GM23338 (cell line): ENCODE data around the gene GPRC5D.

ENCODE experiments used
- CREB1 ChIP-seq: fragments of 250-450 bp; sonication (Bioruptor Pico); IDR thresholded peaks from 2 replicates; pipeline ENCODE4 v1.5.0; 2020; ENCODE audit warnings: low read depth, mild to moderate bottlenecking, moderate library complexity
- CTCF ChIP-seq, 2 experiments: fragments of 200-600 bp in 1 of 2; sonication (generic) in 1 of 2; conservative IDR thresholded peaks; 2 replicates each; pipeline versions ENCODE4 v1.5.1 to v1.6.1; 2016 to 2017; ENCODE audit warnings: antibody characterized with exemption in 2 of 2, low read depth in 2 of 2, mild to moderate bottlenecking in 2 of 2, moderate library complexity in 1 of 2
- EZH2 ChIP-seq: fragments of 200-600 bp; sonication (generic); IDR thresholded peaks from one replicate; pipeline ENCODE4 v1.8.0; 2017; ENCODE audit warnings: antibody characterized with exemption, mild to moderate bottlenecking, low read depth; ENCODE audit not compliant: unreplicated experiment
- EZH2phosphoT487 ChIP-seq: fragments of 200-600 bp; sonication (generic); IDR thresholded peaks from one replicate; pipeline ENCODE4 v1.8.1; 2018; ENCODE audit warnings: antibody characterized with exemption; ENCODE audit not compliant: unreplicated experiment
- JUNB ChIP-seq: IDR thresholded peaks from one replicate; pipeline ENCODE4 v1.6.1; 2016; ENCODE audit warnings: antibody characterized with exemption; ENCODE audit not compliant: unreplicated experiment
- POLR2AphosphoS5 ChIP-seq: IDR thresholded peaks from 2 replicates; pipeline ENCODE4 v1.6.1; 2016; ENCODE audit warnings: antibody characterized with exemption, low read depth
- REST ChIP-seq: IDR thresholded peaks from one replicate; pipeline ENCODE4 v1.6.1; 2018; ENCODE audit warnings: antibody characterized with exemption; ENCODE audit not compliant: unreplicated experiment
- STAT1 ChIP-seq: IDR thresholded peaks from one replicate; pipeline ENCODE4 v1.6.1; 2016; ENCODE audit warnings: antibody characterized with exemption; ENCODE audit not compliant: unreplicated experiment
- ZNF114 ChIP-seq: fragments of 250-450 bp; sonication (Bioruptor Pico); IDR thresholded peaks from 2 replicates; pipeline ENCODE4 v1.5.0; 2020; ENCODE audit warnings: mild to moderate bottlenecking, moderate library complexity
- ZNF331 ChIP-seq: fragments of 250-450 bp; sonication (Bioruptor Pico); IDR thresholded peaks from 2 replicates; pipeline ENCODE4 v1.5.0; 2020; ENCODE audit warnings: low read depth, mild to moderate bottlenecking, moderate library complexity
- TF ChIP-seq, protein P1 (sequence below): IDR thresholded peaks from 2 replicates; pipeline ENCODE4 v1.6.1; 2016; ENCODE audit warnings: antibody characterized with exemption
- TF ChIP-seq, protein P2 (sequence below): fragments of 250-450 bp; sonication (Bioruptor Pico); IDR thresholded peaks from 2 replicates; pipeline ENCODE4 v1.5.0; 2020; ENCODE audit warnings: mild to moderate bottlenecking, moderate library complexity

GRCh38 chr12:12990700-12991468 is 38.9 kb upstream of the GPRC5D start:
- TF ChIP-seq CTCF (conservative IDR thresholded peaks at IDR 0.05; ENCODE audit: low read depth in 2 of 2) (no peak), POLR2AphosphoS5 (no peak), REST (no peak), EZH2 (no peak), JUNB (no peak), CREB1 (no peak), EZH2phosphoT487 (no peak), ZNF114 (CRISPR knock-in tag) (no peak), STAT1 (no peak), ZNF331 (no peak)
- TF ChIP-seq, protein P1, sequence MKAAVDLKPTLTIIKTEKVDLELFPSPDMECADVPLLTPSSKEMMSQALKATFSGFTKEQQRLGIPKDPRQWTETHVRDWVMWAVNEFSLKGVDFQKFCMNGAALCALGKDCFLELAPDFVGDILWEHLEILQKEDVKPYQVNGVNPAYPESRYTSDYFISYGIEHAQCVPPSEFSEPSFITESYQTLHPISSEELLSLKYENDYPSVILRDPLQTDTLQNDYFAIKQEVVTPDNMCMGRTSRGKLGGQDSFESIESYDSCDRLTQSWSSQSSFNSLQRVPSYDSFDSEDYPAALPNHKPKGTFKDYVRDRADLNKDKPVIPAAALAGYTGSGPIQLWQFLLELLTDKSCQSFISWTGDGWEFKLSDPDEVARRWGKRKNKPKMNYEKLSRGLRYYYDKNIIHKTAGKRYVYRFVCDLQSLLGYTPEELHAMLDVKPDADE, result no peak
- TF ChIP-seq, protein P2, sequence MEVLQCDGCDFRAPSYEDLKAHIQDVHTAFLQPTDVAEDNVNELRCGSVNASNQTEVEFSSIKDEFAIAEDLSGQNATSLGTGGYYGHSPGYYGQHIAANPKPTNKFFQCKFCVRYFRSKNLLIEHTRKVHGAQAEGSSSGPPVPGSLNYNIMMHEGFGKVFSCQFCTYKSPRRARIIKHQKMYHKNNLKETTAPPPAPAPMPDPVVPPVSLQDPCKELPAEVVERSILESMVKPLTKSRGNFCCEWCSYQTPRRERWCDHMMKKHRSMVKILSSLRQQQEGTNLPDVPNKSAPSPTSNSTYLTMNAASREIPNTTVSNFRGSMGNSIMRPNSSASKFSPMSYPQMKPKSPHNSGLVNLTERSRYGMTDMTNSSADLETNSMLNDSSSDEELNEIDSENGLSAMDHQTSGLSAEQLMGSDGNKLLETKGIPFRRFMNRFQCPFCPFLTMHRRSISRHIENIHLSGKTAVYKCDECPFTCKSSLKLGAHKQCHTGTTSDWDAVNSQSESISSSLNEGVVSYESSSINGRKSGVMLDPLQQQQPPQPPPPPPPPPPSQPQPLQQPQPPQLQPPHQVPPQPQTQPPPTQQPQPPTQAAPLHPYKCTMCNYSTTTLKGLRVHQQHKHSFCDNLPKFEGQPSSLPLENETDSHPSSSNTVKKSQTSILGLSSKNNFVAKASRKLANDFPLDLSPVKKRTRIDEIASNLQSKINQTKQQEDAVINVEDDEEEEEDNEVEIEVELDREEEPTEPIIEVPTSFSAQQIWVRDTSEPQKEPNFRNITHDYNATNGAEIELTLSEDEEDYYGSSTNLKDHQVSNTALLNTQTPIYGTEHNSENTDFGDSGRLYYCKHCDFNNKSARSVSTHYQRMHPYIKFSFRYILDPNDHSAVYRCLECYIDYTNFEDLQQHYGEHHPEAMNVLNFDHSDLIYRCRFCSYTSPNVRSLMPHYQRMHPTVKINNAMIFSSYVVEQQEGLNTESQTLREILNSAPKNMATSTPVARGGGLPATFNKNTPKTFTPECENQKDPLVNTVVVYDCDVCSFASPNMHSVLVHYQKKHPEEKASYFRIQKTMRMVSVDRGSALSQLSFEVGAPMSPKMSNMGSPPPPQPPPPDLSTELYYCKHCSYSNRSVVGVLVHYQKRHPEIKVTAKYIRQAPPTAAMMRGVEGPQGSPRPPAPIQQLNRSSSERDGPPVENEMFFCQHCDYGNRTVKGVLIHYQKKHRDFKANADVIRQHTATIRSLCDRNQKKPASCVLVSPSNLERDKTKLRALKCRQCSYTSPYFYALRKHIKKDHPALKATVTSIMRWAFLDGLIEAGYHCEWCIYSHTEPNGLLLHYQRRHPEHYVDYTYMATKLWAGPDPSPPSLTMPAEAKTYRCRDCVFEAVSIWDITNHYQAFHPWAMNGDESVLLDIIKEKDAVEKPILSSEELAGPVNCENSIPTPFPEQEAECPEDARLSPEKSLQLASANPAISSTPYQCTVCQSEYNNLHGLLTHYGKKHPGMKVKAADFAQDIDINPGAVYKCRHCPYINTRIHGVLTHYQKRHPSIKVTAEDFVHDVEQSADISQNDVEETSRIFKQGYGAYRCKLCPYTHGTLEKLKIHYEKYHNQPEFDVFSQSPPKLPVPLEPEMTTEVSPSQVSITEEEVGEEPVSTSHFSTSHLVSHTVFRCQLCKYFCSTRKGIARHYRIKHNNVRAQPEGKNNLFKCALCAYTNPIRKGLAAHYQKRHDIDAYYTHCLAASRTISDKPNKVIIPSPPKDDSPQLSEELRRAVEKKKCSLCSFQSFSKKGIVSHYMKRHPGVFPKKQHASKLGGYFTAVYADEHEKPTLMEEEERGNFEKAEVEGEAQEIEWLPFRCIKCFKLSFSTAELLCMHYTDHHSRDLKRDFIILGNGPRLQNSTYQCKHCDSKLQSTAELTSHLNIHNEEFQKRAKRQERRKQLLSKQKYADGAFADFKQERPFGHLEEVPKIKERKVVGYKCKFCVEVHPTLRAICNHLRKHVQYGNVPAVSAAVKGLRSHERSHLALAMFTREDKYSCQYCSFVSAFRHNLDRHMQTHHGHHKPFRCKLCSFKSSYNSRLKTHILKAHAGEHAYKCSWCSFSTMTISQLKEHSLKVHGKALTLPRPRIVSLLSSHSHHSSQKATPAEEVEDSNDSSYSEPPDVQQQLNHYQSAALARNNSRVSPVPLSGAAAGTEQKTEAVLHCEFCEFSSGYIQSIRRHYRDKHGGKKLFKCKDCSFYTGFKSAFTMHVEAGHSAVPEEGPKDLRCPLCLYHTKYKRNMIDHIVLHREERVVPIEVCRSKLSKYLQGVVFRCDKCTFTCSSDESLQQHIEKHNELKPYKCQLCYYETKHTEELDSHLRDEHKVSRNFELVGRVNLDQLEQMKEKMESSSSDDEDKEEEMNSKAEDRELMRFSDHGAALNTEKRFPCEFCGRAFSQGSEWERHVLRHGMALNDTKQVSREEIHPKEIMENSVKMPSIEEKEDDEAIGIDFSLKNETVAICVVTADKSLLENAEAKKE (CRISPR knock-in tag), result no peak
